Spleen (tissue), 11 donors: Measurements from ENCODE around the gene FOSB. TPM values are rescaled to one million over a fixed set of nuclear protein-coding genes. Genes with fewer than 3 reads are reported as not detected.

ENCODE experiments used
- DNase-seq: peaks from one replicate; pipeline ENCODE4 v3.0.0-alpha.2; 2020
- H3K27ac ChIP-seq, 8 donors: fragments of 200-600 bp; sonication (generic) in 7 of 8; 1 replicate in 4 of 8; 2 replicates in 4 of 8; pipeline versions ENCODE4 v1.5.0 to v1.8.0; 2016 to 2021; ENCODE audit warnings: inconsistent platforms in 4 of 8, mild to moderate bottlenecking in 4 of 8, moderate library complexity in 1 of 8
- H3K27me3 ChIP-seq, 7 donors: fragments of 200-600 bp; sonication (generic) in 6 of 7; replicated peaks in 1 of 7; 1 replicate in 4 of 7; 2 replicates in 3 of 7; pipeline versions ENCODE4 v1.5.0 to v1.8.0; 2016 to 2021; ENCODE audit warnings: inconsistent platforms in 3 of 7, mild to moderate bottlenecking in 1 of 7
- H3K36me3 ChIP-seq, 6 donors: fragments of 200-600 bp; sonication (generic) in 5 of 6; 1 replicate in 4 of 6; 2 replicates in 2 of 6; pipeline versions ENCODE4 v1.5.0 to v1.8.0; 2016 to 2021; ENCODE audit warnings: inconsistent platforms in 2 of 6
- H3K4me1 ChIP-seq, 6 donors: fragments of 200-600 bp; sonication (generic) in 5 of 6; 1 replicate in 3 of 6; 2 replicates in 3 of 6; pipeline versions ENCODE4 v1.5.0 to v1.8.0; 2016 to 2021; ENCODE audit warnings: inconsistent platforms in 3 of 6
- H3K4me3 ChIP-seq, 8 donors: fragments of 200-600 bp; sonication (generic) in 7 of 8; 1 replicate in 4 of 8; 2 replicates in 4 of 8; pipeline versions ENCODE4 v1.5.0 to v1.8.0; 2016 to 2021; ENCODE audit warnings: inconsistent platforms in 4 of 8, mild to moderate bottlenecking in 4 of 8, moderate library complexity in 2 of 8
- H3K9me3 ChIP-seq, 8 donors: fragments of 200-600 bp; sonication (generic) in 7 of 8; 1 replicate in 4 of 8; 2 replicates in 4 of 8; pipeline versions ENCODE4 v1.5.0 to v1.8.0; 2016 to 2021; ENCODE audit warnings: inconsistent platforms in 4 of 8
- CTCF ChIP-seq, 11 experiments: fragments of 200-600 bp in 7 of 11; fragments of 450-650 bp in 4 of 11; sonication (generic) in 4 of 11; IDR thresholded peaks in 8 of 11; conservative IDR thresholded peaks in 3 of 11; 1 replicate in 7 of 11; 2 replicates in 4 of 11; pipeline versions ENCODE4 v1.4.0 to v1.8.0; 2016 to 2021; ENCODE audit warnings: antibody characterized with exemption in 11 of 11, inconsistent platforms in 4 of 11, mild to moderate bottlenecking in 1 of 11
- POLR2A ChIP-seq, 3 donors: fragments of 450-650 bp; IDR thresholded peaks; one replicate each; pipeline ENCODE4 v1.5.1; 2017; ENCODE audit warnings: antibody characterized with exemption in 3 of 3, mild to moderate bottlenecking in 1 of 3
- POLR2AphosphoS5 ChIP-seq, 3 donors: sonication (generic); formaldehyde crosslinking; IDR thresholded peaks; one replicate each; pipeline ENCODE4 v1.5.1; 2017; ENCODE audit warnings: antibody characterized with exemption in 3 of 3
- WGBS, 5 donors: extraction: QIAGEN DNeasy Blood & Tissue Kit in 3 of 5; methylation state at CpG; one replicate each; pipeline versions ENCODE4 v1.1.5 to v1.1.7; 2013 to 2018; 5-methylcytosine and 5-hydroxymethylcytosine counted together
- intact Hi-C: fragments of 100-400 bp; cut with DNase I; formaldehyde crosslinking; loops from one replicate; pipeline ENCODE4 v1.15.0; 2023; ENCODE audit warnings: low total_unique reads
- polyA plus RNA-seq, 3 donors: library from polyadenylated mRNA; stranded (reverse); fragments of 200-250 nt; gene quantifications; one replicate each; pipeline ENCODE4 v1.2.1, GENCODE V29; 2013
- total RNA-seq, 7 donors: library from RNA; depleted of rRNA in 3 of 7; stranded (reverse); fragments of >200 nt in 3 of 7; fragmentation: NEBNext Ultra II Directional in 4 of 7; extraction: Animal tissue kit (Norgen Biotek cat#: 25700) in 4 of 7; gene quantifications; one replicate each; pipeline versions ENCODE4 v1.1.0 to v1.2.1, GENCODE V29; 2016 to 2021
- donor health status: healthy with polysubstance abuse.
- donor health status: DM: no; HTN: no; CAD: no; lungs with moderate emphysema.
- donor health status: DM: no; HTN: no; CAD: no.
- donor health status: Bipolar disorder and iron deficiency.
- donor health status: healthy.
- donor health status: DM: no; HTN: no; CAD: no.
- donor health status: DM: yes; HTN: yes; CAD: no.

The FOSB gene
- total and polyA plus RNA-seq, 10 donors, result 0.42 to 41.7 (median 1.5) TPM

- WGBS, 5 donors, result 42 to 66% (median 53%) methylated on average over 5 of the region's 5 CpGs
- DNase-seq, result no peak
These were observed 8.5 kb downstream of the FOSB start for GRCh38 chr19:45476304-45476703.

GRCh38 chr19:45477186-45477585 is 9.4 kb downstream of the FOSB start:
- DNase-seq, result no peak
- intact Hi-C loops, result no loop called here
- Histone ChIP-seq H3K4me1 (peaks cover 8 to 57% (median 28%) of the 10 kb centered on the region in 6 donors), H3K9me3 (no peaks in the 10 kb centered on the region), H3K27ac (peak overlapping the region in 2 of 8 donors; percentile 26 to 45), H3K27me3 (peaks cover 0 to 32% (median 16%) of the 10 kb centered on the region in 7 donors), H3K36me3 (no peaks in the 10 kb centered on the region), H3K4me3 (no peak overlapping the region)
- no peak for TF ChIP-seq CTCF (IDR thresholded peaks at IDR 0.05 in 8 of 11, conservative IDR thresholded peaks at IDR 0.05 in 3 of 11)
- no peak for TF ChIP-seq POLR2A (IDR thresholded peaks at IDR 0.05)
- no peak for TF ChIP-seq POLR2AphosphoS5 (IDR thresholded peaks at IDR 0.05)
- 26 to 51% (median 35%) methylated on average over 5 of the region's 5 CpGs for WGBS, 5 donors

More at GRCh38 chr19:45476304-45476703, 8.5 kb downstream of the FOSB start:
- intact Hi-C loops, result no loop called here
- Histone ChIP-seq H3K9me3 (no peaks in the 10 kb centered on the region), H3K4me3 (no peak overlapping the region), H3K4me1 (peaks cover 12 to 66% (median 33%) of the 10 kb centered on the region in 6 donors), H3K36me3 (no peaks in the 10 kb centered on the region), H3K27ac (no peak overlapping the region), H3K27me3 (peaks cover 0 to 41% (median 16%) of the 10 kb centered on the region in 7 donors)
- TF ChIP-seq POLR2A (IDR thresholded peaks at IDR 0.05), result no peak
- TF ChIP-seq POLR2AphosphoS5 (IDR thresholded peaks at IDR 0.05), result no peak
- no peak for TF ChIP-seq CTCF (IDR thresholded peaks at IDR 0.05 in 8 of 11, conservative IDR thresholded peaks at IDR 0.05 in 3 of 11)

- 5 to 10% (median 10%) methylated on average over 12 of the region's 12 CpGs for WGBS, 5 donors
- Histone ChIP-seq H3K9me3 (no peaks in the 10 kb centered on the region), H3K4me3 (peak overlapping the region in 7 of 8 donors; percentile 32 to 69 (median 44)), H3K36me3 (no peaks in the 10 kb centered on the region), H3K27me3 (peaks cover 0 to 25% (median 13%) of the 10 kb centered on the region in 7 donors), H3K27ac (peak overlapping the region; percentile 92 to 99 (median 96)), H3K4me1 (peaks cover 4 to 50% (median 21%) of the 10 kb centered on the region in 6 donors)
- no peak for DNase-seq
- intact Hi-C loops, result loop anchor here (2.0 kb wide), 1 partner anchor 39 kb away; no protein-coding TSS in a partner anchor
- TF ChIP-seq POLR2A (IDR thresholded peaks at IDR 0.05) (no peak), POLR2AphosphoS5 (IDR thresholded peaks at IDR 0.05) (no peak), CTCF (IDR thresholded peaks at IDR 0.05 in 8 of 11, conservative IDR thresholded peaks at IDR 0.05 in 3 of 11) (no peak)
These were observed 10.1 kb downstream of the FOSB start for GRCh38 chr19:45477713-45478453.
